H1 (cell line): ENCODE results near the gene KANSL3. TPM values are rescaled to one million over a fixed set of nuclear protein-coding genes. Genes with fewer than 3 reads are reported as not detected.

Experiments used
- POLR2AphosphoS5 ChIP-seq: IDR thresholded peaks from 2 replicates; pipeline ENCODE4 v1.6.1; 2011; ENCODE audit warnings: low read depth, low read length
- SP4 ChIP-seq: IDR thresholded peaks from 2 replicates; pipeline ENCODE4 v1.6.1; 2012; ENCODE audit warnings: low read length, inconsistent platforms
- SRF ChIP-seq: IDR thresholded peaks from 2 replicates; pipeline ENCODE4 v1.6.1; 2011; ENCODE audit warnings: mild to moderate bottlenecking, low read depth, low read length, moderate library complexity
- polyA plus RNA-seq, 7 experiments: library from polyadenylated mRNA; depleted of rRNA in 3 of 7; stranded (reverse) in 5 of 7; unstranded in 2 of 7; fragments of >200 nt in 5 of 7; fragments of 200-250 nt in 2 of 7; gene quantifications; 1 replicate in 5 of 7; 2 replicates in 1 of 7; 4 replicates in 1 of 7; pipeline versions ENCODE4 v1.2.1 to v1.2.3, GENCODE V29; 2011 to 2013; ENCODE audit warnings: missing spikeins in 2 of 7, mixed read lengths in 2 of 7
- total RNA-seq: library from RNA; stranded (reverse); fragmentation: NEBNext Ultra II Directional; extraction: Animal tissue kit (Norgen Biotek cat#: 25700); gene quantifications from 2 replicates; pipeline ENCODE4 v1.2.1, GENCODE V29; 2021
- TF ChIP-seq, protein P1 (sequence below): IDR thresholded peaks from 2 replicates; pipeline ENCODE4 v1.6.1; 2012; ENCODE audit warnings: inconsistent platforms

Gene KANSL3
- total and polyA plus RNA-seq, 2 of the 8 experiments (the other 6 are each of a cell fraction or from before 2014, with no cell fraction given) = 19.8 to 31.4 TPM

DNA sequence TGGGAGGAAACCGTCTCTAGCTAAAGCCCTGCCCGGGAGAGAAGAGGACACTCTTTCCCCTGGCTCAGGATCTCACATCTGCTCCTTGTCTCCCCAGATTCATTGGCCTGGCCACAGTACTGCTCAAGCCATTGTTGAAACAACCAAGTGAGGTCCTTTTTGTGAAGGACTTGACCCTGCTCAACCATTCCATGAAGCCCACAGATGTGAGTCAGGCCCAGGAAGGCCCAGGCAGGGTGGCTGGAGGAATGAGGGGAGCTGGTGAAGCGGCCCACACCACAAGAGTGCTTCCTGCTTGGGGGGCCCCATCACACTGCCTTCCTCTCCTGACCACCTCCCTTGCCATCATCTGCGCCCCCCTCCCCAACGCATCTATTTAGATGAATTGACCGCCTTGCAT, 9.6 kb upstream of the KANSL3 start (continued):
- no peak for TF ChIP-seq POLR2AphosphoS5
- TF ChIP-seq SP4 = no peak
- TF ChIP-seq SRF = no peak
- TF ChIP-seq, protein P1, sequence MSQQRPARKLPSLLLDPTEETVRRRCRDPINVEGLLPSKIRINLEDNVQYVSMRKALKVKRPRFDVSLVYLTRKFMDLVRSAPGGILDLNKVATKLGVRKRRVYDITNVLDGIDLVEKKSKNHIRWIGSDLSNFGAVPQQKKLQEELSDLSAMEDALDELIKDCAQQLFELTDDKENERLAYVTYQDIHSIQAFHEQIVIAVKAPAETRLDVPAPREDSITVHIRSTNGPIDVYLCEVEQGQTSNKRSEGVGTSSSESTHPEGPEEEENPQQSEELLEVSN = no peak
